NOMO-1 (cell line): ENCODE data around the gene RNF144A.

Experiments used
- DNase-seq, 2 experiments: peaks; one replicate each; lab custom pipeline; 2025; ENCODE audit not compliant: unreplicated experiment in 2 of 2; lab: John Stamatoyannopoulos, UW

The RNF144A gene

GRCh38 chr2:6945087-6945813 is 28.0 kb downstream of the RNF144A start:
- DNase-seq: peak; percentile 23 to 78

- no peak for DNase-seq
Observed at GRCh38 chr2:6945821-6946220, 28.6 kb downstream of the RNF144A start.

- no peak for DNase-seq
Observed at GRCh38 chr2:6946722-6947121, 29.5 kb downstream of the RNF144A start.

- no peak for DNase-seq
Observed at GRCh38 chr2:6947929-6948676, 30.9 kb downstream of the RNF144A start.

- DNase-seq: no peak
Observed at GRCh38 chr2:6948677-6949351, 31.6 kb downstream of the RNF144A start.

- no peak for DNase-seq
Observed at GRCh38 chr2:6951046-6951445, 33.8 kb downstream of the RNF144A start.

- DNase-seq: no peak
Observed at GRCh38 chr2:6952101-6952500, 34.9 kb downstream of the RNF144A start.

GRCh38 chr2:6954586-6954985 is 37.4 kb downstream of the RNF144A start:
- no peak for DNase-seq

GRCh38 chr2:6955511-6956136 is 38.4 kb downstream of the RNF144A start:
- no peak for DNase-seq

- no peak for DNase-seq
Observed at GRCh38 chr2:6956566-6956965, 39.4 kb downstream of the RNF144A start.

- DNase-seq: no peak
Observed at GRCh38 chr2:6957031-6957714, 40.0 kb downstream of the RNF144A start.

GRCh38 chr2:6957910-6958615 is 40.9 kb downstream of the RNF144A start:
- DNase-seq: no peak

GRCh38 chr2:6958616-6959235 is 41.5 kb downstream of the RNF144A start:
- DNase-seq: no peak

- no peak for DNase-seq
Observed at GRCh38 chr2:6959751-6960150, 42.5 kb downstream of the RNF144A start.

GRCh38 chr2:6960659-6961058 is 43.4 kb downstream of the RNF144A start:
- no peak for DNase-seq

GRCh38 chr2:6963727-6964126 is 46.5 kb downstream of the RNF144A start:
- DNase-seq: no peak

GRCh38 chr2:6965071-6965795 is 48.0 kb downstream of the RNF144A start:
- no peak for DNase-seq

GRCh38 chr2:6966446-6966940 is 49.3 kb downstream of the RNF144A start:
- DNase-seq: no peak

- DNase-seq: no peak
Observed at GRCh38 chr2:6967301-6967700, 50.1 kb downstream of the RNF144A start.
